Epithelial cell of esophagus (primary cell): ENCODE measurements around the gene ASPHD2.

Experiments used
- DNase-seq: peaks from one replicate; pipeline ENCODE4 v3.0.0; 2010; ENCODE audit warnings: low read depth
- H3K4me3 ChIP-seq: 2 replicates; pipeline ENCODE4 v1.5.1; 2011; ENCODE audit warnings: mild to moderate bottlenecking, low read length, control low read depth
- TF ChIP-seq, protein P1 (sequence below): IDR thresholded peaks from 2 replicates; pipeline ENCODE4 v1.5.1; 2011; ENCODE audit warnings: low read depth, mild to moderate bottlenecking, low read length, control low read depth, inconsistent platforms; ENCODE audit not compliant: insufficient read depth; ENCODE audit errors: missing control alignments

ASPHD2 gene, protein sequence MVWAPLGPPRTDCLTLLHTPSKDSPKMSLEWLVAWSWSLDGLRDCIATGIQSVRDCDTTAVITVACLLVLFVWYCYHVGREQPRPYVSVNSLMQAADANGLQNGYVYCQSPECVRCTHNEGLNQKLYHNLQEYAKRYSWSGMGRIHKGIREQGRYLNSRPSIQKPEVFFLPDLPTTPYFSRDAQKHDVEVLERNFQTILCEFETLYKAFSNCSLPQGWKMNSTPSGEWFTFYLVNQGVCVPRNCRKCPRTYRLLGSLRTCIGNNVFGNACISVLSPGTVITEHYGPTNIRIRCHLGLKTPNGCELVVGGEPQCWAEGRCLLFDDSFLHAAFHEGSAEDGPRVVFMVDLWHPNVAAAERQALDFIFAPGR

DNA sequence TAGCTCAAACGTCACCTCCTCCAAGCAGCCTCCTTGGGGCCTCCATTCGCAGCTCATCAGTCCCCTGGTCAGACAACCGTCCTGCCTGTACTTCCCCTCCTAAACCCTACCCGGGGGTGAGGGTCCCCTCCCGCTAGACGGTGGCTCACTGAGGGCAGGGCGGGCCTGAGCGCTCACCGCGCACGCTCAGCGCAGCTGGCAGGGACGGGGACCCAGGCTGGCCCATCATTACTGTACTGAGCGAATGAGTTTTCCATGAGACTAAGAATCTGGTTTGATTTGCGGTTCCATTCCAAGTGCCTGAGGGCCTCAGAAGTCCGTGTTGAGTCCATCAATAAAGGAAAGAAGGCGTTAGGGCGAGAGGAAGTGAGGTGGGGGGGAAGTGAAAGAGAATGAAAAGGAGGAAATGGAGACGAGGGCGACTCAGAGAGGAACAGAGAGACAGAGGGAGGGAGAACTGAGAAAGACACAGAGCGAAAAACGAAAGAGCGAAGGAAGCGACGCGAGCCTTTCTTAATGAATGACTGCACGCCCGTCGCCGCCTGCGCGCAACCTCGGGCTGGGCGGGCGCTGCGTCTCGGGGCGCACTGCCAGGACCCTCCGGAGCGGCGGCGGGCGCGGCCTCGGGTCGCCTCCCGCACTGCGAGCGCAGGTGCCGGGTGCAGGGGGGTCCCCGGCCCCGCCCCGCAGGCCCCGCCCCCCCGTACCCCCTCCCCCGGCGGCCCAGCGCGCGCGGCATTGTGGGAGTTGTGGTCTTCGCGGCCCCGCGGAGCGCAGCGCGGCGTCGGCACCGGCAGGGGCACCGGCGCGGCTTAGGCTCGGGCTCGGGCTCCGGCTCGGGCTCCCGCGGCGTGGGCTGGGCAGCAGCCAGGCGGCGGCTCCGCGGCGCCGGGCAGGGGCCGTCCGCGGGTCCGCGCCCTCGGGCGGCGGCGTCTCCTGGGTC is at the start of gene ASPHD2:
TSS of gene ASPHD2 (plus strand) at position 746 of the 943 bp plus-strand sequence. CDS start 4,356 bp downstream, outside the sequence.
- peak; percentile 60 for DNase-seq
- H3K4me3 ChIP-seq: peak within 1 kb of the TSS; percentile 56
- TF ChIP-seq, protein P1, sequence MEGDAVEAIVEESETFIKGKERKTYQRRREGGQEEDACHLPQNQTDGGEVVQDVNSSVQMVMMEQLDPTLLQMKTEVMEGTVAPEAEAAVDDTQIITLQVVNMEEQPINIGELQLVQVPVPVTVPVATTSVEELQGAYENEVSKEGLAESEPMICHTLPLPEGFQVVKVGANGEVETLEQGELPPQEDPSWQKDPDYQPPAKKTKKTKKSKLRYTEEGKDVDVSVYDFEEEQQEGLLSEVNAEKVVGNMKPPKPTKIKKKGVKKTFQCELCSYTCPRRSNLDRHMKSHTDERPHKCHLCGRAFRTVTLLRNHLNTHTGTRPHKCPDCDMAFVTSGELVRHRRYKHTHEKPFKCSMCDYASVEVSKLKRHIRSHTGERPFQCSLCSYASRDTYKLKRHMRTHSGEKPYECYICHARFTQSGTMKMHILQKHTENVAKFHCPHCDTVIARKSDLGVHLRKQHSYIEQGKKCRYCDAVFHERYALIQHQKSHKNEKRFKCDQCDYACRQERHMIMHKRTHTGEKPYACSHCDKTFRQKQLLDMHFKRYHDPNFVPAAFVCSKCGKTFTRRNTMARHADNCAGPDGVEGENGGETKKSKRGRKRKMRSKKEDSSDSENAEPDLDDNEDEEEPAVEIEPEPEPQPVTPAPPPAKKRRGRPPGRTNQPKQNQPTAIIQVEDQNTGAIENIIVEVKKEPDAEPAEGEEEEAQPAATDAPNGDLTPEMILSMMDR: no peak

DNA sequence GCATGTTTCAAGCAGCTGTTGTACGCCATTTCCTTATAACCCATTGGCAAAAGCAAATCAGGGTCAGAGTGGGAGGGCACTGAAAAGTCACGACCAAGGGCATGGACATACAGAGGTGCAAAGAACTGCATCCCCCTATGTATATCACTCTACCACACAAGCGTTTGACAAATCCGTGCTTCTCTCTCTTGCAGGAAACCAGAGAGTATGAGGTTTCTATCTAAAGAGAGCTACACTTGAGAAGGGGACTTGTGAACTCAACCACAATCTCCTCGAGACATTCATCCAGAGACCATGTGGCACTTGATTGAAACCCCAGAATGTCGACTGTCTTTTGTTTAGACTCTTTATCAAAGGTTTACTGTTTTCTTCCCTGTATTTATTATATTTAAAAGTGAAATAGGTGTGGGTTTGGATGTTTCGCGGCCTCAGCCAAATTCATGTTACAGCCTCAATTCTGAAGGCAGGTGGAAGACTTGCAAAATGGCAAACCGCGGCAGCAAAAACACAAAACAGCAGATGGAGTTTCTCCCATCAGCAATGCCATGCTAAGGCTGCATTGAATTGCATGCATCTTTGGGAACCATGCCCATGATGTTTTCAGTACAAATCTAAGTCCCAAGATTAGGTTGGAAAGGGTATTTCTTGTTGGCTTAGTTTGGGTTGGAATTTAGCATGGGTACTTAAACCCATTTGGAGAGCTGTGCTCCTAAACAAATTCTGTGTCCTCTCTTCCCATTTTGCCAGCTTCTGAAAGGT is 48.8 kb upstream of the ASPHD2 start:
- H3K4me3 ChIP-seq: no peak overlapping the region
- DNase-seq: no peak
- TF ChIP-seq, protein P1: no peak

DNA sequence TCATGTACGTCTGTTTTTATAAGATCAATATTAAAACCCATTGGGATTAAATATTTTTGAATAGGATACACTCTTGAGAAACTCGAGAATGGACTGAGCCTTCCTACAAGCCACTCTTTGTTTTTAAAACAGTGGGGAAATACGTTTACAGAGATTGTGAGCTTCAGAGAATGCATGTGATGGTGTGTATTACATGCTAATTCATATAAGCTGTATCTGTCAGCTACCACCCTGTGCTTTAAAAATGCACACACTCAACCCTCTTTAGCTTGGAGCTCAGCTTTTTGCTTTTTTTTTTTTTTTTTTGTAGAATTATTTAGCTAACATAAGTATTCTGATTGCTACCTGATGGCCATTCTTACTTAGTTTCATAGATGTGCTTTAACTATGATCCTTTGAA is 46.3 kb upstream of the ASPHD2 start:
- H3K4me3 ChIP-seq: no peak overlapping the region

DNA sequence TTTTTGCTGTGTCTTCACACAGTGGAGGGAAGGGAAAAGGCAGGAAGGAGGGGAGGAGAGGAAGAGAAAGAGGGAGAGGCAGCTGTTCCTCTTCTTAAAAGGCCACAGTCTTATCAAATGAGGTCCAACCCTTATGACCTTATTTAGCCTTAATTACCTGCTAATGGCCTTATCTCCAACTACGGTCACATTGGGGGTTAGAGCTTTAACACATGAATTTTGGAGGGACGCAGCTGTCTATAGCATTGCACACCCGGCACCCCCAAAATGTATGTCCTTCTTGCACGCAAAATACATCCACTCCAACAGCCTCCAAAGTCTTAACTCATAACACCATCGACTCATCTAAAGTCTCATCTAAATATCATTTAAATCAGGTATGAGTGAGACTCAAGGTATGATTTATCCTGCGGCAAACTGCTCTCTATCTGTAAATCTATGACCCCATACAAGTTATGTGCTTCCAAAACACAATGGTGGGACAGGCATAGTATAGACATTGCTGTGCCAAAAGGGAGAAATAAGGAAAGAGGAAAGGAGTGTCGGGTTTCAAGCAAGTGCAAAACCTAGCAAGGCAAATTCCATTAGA is 45.0 kb upstream of the ASPHD2 start:
- no peak for DNase-seq
- TF ChIP-seq, protein P1: no peak
- no peak overlapping the region for H3K4me3 ChIP-seq

More for the DNA sequence above, 46.3 kb upstream of the ASPHD2 start:
- no peak for DNase-seq
- TF ChIP-seq, protein P1: no peak

DNA sequence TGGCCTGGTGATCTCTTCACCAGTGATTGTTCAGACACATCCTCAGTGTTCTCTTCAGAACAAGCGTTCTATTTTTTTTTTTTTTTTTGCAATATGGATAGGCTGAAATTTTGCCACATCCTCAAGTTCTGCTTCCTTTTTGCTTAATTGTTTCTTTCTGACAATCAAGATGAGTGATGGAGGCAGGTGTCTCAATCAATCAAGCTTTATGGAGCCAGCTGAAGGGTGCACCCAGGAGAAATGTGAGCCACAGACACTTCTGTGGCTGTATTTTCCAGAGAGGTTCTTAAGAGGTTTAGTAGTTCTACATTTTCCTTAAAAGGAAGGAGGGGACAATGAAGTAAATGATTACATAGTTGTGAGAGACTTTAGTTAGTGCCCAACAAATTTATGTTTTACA is 43.9 kb upstream of the ASPHD2 start:
- TF ChIP-seq, protein P1: no peak
- H3K4me3 ChIP-seq: no peak overlapping the region
- no peak for DNase-seq

DNA sequence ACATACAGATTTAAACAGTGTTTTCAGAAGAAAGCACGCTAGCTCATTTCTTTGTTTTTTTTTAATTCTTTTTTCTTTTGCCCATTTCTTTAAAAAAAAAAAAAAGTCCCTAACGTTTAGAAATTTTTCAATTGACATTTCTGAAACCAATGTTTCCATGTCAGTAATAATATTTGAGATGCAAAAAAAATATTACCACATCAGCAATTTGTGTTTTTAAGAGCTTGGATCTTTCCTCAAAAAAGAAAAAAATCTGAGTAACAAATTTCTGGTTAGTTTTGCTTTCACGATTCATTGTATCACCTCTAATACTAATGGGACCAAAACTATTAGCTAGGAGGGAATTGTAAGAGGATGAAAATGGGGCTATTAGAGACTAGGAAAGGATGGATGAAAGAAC is 39.9 kb upstream of the ASPHD2 start:
- no peak overlapping the region for H3K4me3 ChIP-seq
- TF ChIP-seq, protein P1: no peak
- no peak for DNase-seq
